Cortex of kidney (tissue), 1 donor: ENCODE data around the gene SHISA7.

Experiments used
- DNase-seq: peaks from one replicate; lab custom pipeline; 2025; lab: John Stamatoyannopoulos, UW

Gene SHISA7

DNA sequence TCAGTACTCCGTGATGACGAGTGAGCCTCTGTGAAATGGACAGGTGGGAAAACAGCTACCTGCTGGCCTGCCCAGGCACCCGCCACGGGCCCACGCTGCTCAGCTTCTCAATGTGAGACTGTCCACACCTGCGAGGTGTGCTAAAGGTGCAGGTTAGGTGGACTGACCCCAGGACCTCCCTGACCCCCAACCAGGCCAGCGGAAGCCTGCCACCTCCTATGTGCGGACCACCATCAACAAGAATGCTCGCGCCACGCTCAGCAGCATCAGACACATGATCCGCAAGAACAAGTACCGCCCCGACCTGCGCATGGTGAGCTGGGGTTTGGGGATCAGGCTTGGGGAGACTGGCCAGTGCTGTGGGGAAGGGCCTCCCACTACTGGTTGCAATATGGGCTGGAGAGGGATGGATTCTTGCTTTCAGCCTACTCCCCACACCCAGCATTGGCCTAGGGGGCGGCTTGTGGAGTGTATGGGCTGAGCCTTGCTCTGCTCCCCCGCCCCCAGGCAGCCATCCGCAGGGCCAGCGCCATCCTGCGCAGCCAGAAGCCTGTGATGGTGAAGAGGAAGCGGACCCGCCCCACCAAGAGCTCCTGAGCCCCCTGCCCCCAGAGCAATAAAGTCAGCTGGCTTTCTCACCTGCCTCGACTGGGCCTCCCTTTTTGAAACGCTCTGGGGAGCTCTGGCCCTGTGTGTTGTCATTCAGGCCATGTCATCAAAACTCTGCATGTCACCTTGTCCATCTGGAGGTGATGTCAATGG is 55.2 kb downstream of the SHISA7 start:
- no peak for DNase-seq

DNA sequence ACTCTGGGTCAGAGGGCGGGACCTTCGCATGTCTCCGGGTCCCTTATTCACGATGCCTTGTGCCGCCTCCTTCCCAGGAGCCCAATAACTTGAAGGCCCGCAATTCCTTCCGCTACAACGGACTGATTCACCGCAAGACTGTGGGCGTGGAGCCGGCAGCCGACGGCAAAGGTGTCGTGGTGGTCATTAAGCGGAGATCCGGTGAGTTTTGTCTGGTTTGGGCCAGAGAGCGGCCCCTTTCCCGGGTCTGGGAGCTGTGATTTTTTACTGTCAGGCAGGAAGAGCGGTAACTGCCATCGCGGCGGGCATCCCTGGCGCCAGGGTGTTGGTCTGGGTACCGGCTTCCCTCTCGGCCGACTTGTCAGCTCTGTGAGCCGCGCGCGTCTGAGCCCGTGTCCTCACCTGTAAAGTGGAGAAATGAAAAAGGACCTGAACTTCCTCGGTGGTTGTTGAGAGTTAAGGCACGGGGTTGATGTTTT is 56.6 kb downstream of the SHISA7 start:
- no peak for DNase-seq

DNA sequence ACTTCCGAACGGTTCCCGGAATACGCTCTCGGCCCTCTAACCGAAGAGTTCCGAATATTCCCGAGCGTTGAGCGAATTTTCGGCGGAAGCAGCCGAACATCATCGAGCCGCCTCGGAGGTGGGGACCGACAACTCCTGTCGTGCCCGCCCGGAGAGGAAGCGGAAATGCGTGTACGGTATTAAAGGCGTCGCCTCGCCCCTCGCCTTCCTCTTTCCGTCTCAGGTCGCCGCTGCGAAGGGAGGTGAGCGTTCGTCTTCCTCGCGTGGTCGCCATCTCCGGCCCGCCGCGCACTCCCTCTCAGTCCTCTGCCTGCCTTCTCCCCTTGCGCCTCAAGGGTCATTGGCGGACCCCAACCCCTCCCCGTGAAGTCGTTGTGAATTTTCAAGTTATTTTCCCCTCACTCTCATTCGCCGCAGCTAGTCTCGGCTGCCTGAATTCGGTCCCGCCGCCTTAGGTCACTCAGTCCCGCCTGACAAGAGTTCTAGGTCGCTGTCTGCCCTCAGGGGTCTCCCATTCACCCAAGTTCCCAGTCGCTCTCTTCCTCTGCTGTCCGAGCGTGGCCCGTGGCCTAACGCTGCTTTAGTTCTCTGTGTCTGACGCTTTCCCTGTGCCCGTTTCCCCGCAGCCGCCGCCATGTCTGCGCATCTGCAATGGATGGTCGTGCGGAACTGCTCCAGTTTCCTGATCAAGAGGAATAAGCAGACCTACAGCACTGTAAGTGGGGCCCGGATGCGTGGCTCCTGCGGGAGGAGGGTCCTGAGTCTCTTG is 57.2 kb downstream of the SHISA7 start, which contains the start of gene RPL28:
TSS of gene RPL28 (plus strand) at position 209 of the 769 bp plus-strand sequence. CDS start at position 635, 426 bp downstream.
- no peak for DNase-seq

DNA sequence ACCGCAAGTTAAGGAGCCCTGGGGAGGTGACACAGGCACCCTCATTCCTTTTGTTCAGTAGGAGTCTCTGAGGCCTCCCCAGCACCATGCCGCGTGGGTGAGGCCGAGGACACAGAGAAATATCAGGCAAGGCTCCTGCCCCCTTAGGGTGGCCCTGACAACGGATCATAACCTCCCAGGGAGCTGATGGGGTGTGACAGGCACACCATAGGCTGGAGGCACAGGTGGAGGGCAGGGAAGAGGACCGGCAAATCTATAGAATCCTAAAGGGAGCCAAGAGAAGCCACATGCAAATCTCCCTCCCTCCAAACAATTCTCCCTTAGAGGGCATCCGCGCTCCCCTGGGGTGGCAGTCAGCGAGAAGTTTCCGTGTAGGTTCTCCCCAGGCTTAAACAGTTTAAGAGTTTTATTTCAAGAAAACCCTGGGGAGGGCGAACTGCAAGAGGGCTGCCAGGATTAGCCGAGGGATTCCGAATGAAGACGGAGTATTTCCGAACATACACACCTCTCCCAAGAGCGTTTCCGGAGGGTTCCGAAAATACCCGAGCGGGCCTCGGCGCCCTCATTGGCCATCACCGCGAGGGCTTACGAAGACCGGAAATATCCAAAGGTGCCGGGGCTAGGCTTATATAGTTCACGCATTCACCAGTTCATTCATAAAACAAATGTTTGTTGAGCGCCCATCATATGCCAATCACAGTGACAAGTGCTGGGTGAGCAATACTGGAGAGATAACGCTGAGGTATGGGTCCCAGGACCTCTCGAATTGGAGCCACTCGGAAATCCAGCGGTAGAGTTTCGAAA is 58.0 kb downstream of the SHISA7 start:
- DNase-seq, result no peak

DNA sequence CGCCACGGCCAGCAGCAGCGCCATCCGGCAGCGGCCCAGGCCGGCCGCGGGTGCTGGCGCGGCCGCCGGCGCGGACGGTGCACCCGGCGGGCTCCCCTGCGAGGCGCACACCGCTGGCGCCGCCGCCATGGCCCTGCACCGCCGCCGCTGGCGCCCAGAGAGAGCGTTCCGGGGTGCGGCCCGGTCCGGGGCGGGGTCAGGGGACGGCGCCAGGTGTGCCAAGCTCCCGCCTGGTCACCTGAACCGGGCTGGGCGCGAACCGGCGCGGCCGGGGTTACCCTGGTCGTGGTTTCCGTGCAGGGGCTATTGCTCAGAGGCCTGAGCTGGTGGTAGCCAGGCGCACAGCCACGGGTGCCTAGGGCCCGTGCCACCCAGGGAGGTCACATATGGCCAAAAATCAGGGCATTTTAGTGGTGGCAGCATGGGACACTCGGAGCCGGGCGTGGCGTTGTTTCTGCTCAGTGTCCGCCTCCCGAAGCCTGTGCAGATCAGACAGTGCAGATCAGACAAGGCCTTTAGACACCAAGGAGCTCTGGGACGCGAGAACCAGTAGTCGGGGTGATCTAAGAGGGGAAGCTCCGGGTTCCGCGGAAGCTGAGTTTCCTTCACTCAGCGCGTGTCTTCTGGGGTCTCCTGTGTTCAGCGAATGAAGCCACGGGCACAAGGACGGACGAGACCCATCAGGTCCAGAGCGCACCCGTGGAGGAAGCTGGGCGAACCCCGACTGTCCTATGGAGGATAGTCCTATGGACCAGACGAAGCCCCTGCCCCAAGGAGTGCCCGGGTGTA is 58.8 kb downstream of the SHISA7 start, which contains the start of gene TMEM238:
TSS of gene TMEM238 (minus strand) at position 162 of the 789 bp plus-strand sequence. CDS start at position 129, 33 bp downstream.
- no peak for DNase-seq

DNA sequence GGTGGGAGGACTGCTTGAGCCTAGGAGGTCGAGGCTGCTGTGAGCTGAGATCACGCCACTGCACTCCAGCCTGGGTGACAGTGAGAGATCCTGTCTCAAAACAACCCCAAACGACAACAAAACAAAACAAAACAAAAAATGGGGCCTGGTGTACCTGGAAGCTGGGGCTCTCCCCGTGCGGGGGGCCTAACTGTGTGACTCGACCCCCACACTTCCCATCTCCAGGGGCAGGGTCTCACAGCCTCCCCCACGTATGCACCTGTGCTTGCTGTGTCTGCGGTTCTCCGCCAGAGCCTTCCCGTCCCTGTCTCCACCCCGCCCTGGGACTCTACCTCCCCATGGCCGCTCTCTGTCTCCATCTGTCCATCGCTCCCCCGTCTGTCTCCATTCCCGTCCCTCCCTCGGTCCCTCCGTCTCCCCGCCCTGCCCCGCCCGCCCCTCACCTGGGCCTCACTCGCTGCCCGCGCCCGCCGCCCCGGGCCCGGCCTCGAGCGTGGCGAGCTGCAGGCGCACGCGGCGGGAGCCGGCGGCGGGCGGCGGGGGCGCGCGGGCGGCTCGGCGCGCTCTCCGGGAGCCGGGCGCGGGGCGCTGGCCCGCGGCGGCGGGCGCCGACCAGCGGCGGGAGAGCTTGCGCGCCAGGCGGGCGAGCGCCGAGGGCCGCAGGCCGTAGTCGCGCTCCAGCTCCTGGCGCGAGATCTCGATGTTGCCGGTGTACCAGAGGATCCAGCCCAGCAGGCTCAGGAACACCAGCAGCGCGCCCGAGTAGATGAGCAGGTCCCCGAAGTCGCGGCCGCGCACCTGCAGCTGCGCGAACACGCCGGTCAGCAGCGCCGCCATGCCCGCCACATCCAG is 59.6 kb downstream of the SHISA7 start:
- DNase-seq, result no peak

DNA sequence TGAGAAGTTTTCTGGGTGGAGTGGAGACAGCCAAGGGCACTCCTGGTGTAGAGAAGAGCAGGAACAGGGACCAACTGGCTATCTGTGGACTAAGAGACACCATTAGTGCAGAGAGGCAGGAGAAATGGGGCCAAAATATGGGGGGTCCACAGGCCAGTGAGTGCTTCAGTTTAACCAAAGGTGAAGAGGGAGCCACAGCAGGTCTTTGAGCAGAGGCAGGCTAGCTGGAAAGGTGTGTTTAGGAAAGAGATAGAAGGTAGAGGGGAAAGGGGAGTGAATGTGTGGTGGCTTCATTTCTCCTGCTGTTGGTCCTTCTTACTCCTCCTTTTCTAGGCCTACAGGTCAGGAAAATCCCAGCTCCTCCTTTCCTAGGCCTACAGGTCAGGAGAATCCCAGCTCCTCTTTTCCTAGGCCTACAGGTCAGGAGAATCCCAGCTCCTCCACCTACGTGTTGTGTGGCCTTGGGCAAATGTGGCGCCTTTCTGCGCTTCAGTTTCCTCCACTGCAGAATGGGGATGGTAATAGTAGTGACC is 60.5 kb downstream of the SHISA7 start:
- no peak for DNase-seq

DNA sequence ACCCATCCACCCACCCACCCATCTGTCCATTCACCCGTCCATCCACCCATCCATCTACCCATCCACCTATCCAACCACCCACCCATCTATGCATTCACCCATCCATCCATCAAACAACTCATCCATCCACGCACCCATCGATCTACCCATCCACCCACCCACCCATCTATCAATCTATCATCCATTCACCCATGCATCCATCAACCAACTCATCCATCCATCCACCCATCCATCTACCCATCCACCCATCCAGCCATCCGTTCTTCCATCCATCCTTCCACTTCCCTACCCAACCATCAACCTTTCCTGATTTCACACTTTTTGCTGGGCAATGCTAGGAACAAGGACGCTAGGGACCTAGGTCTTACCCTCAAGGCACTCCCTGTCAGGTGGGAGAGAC is 61.1 kb downstream of the SHISA7 start:
- DNase-seq, result no peak

DNA sequence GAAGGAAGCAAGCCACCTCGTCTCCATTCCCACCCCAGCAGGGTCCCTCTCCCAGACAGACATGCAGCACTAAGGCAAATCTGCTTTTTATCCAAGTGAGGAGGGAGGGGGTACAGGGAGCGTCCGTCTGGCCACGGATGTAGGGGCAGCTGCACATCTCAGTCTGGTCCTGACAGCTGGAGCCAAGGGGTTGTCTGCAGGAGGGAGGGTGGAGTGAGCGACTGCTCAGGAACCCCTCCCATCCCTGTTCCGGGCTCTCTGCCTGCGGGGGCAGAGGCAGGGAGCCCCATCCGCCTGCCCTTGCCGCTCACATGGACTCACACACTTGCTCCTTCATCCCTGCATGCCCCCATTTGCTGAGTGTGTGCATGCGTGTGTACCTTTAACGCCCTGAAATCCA is 63.9 kb downstream of the SHISA7 start:
- DNase-seq, result no peak
